ENCODE measurements around the gene ZNF554. TPM values are rescaled to one million over a fixed set of nuclear protein-coding genes. Genes with fewer than 3 reads are reported as not detected.
A peak's percentile ranks its signal among the peaks of the same experiment; 100 is the strongest.

Gene ZNF554
- total RNA-seq, 3 donors from 2014 or later = 3.0 to 4.7 (median 3.9) TPM

GRCh38 chr19:2803486-2804155 lies 16.0 kb upstream of the ZNF554 start:
- Histone ChIP-seq H3K4me1 (ENCODE audit: low read depth) (no peaks in the 10 kb centered on the region), H3K4me3 (no peak overlapping the region), H3K36me3 (ENCODE audit: low read depth) (no peaks in the 10 kb centered on the region), H3K9me3 (no peaks in the 10 kb centered on the region)
- TF ChIP-seq CTCF (IDR thresholded peaks at IDR 0.05) = no peak
- DNase-seq (no peak), ATAC-seq (no peak)
- intact Hi-C loops (cut with DNase I, micrococcal nuclease) = no loop called here

- intact Hi-C loops (cut with DNase I, micrococcal nuclease) = no loop called here
- H3K9me3 ChIP-seq = no peaks in the 10 kb centered on the region
- no peaks in the 10 kb centered on the region for H3K36me3 ChIP-seq (ENCODE audit: low read depth)
Measured at GRCh38 chr19:2804156-2805004, 15.3 kb upstream of the ZNF554 start.

GRCh38 chr19:2805261-2805900 lies 14.3 kb upstream of the ZNF554 start:
- H3K9me3 ChIP-seq = no peaks in the 10 kb centered on the region
- H3K4me1 ChIP-seq (ENCODE audit: low read depth) = no peaks in the 10 kb centered on the region
- intact Hi-C loops (cut with DNase I, micrococcal nuclease) = no loop called here
- DNase-seq (no peak), ATAC-seq (no peak)
- no peak for TF ChIP-seq CTCF (IDR thresholded peaks at IDR 0.05)
- no peaks in the 10 kb centered on the region for H3K36me3 ChIP-seq (ENCODE audit: low read depth)
- H3K4me3 ChIP-seq = no peak overlapping the region

More at GRCh38 chr19:2804156-2805004, 15.3 kb upstream of the ZNF554 start:
- H3K4me3 ChIP-seq = no peak overlapping the region
- DNase-seq = no peak
- H3K4me1 ChIP-seq (ENCODE audit: low read depth) = no peaks in the 10 kb centered on the region
- no peak for TF ChIP-seq CTCF (IDR thresholded peaks at IDR 0.05)
- no peak for ATAC-seq

GRCh38 chr19:2805991-2806649 lies 13.5 kb upstream of the ZNF554 start:
- Histone ChIP-seq H3K4me1 (ENCODE audit: low read depth) (peaks cover 5% of the 10 kb centered on the region), H3K9me3 (no peaks in the 10 kb centered on the region), H3K4me3 (no peak overlapping the region), H3K36me3 (ENCODE audit: low read depth) (no peaks in the 10 kb centered on the region)
- intact Hi-C loops (cut with DNase I, micrococcal nuclease) = no loop called here
- no peak for TF ChIP-seq CTCF (IDR thresholded peaks at IDR 0.05)
- DNase-seq (peak in 1 of 3 donors; percentile 43), ATAC-seq (no peak)

GRCh38 chr19:2806736-2807378 lies 12.8 kb upstream of the ZNF554 start:
- H3K36me3 ChIP-seq (ENCODE audit: low read depth) = no peaks in the 10 kb centered on the region
- ATAC-seq (no peak), DNase-seq (no peak)

More at GRCh38 chr19:2806736-2807378, 12.8 kb upstream of the ZNF554 start:
- H3K9me3 ChIP-seq = no peaks in the 10 kb centered on the region
- no peak overlapping the region for H3K4me3 ChIP-seq
- TF ChIP-seq CTCF (IDR thresholded peaks at IDR 0.05) = no peak
- peaks cover 9% of the 10 kb centered on the region for H3K4me1 ChIP-seq (ENCODE audit: low read depth)
- intact Hi-C loops (cut with DNase I, micrococcal nuclease) = no loop called here

All from mucosa of descending colon (tissue), 3 donors.